ENCODE measurements around the gene ASPG.

ASPG gene

DNA sequence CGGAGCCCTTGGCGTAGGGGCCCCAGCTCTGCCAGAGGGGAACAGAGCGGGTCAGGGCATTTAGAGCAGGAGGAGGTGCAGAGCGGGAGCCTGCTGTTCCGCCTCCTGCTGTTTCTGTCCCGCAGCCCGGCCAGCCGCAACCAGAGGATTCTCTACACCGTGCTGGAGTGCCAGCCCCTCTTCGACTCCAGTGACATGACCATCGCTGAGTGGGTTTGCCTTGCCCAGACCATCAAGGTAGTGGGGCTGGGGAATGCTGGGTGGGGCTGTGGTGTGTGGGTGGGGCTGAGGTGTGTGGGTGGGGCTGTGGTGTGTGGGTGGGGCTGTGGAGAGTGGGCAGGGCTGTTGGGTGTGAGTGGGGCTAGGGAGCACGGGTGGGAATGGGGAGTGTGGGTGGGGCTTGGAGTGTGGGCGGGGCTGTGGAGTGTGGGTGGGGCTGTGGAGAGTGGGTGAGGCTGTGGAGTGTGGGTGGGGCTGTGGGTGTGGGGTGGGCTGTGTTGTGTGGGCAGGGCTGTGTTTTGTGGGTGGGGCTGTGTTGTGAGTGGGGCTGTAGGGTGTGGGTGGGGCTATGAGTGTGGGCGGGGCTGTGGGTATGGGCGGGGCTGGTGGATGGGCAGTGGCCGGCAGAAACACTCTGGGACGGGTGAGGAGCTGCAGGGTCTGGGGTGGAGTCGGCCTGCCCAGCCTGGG, 8.0 kb downstream of the ASPG start:
- no peak for DNase-seq (ENCODE audit: low read depth in 2 of 2)

DNA sequence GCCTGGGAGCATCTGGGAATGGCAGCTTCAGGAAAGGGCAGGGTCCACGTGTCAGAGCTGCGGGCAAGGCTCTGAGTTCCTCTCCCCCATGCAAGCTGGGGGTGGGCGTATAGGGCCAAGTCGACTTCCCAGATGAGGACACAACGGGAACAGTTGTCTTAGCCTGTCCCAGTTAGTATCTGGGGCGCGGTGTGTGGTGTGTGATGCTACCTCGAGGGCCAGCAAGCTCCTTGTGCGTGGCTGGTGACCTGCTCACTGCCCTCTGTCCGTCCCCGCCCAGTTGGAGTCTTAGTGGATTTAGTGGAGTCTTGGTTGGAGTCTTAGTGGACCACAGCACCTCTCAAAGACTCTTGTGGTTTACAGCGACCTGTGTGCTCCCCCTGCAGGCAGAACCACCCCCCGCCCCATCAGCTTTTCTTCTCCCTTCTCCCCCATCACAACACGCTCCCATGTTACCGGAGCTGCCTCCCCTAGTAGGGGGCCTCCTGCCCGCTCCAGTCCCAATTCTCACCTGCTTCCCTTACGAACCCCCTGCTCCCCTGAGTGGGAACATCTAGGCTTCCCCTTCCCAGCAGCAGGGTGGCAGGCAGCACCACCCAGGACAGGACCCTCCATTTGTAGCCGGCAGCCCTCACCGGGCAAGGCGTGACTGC, 8.7 kb downstream of the ASPG start:
- DNase-seq (ENCODE audit: low read depth in 2 of 2) = no peak

DNA sequence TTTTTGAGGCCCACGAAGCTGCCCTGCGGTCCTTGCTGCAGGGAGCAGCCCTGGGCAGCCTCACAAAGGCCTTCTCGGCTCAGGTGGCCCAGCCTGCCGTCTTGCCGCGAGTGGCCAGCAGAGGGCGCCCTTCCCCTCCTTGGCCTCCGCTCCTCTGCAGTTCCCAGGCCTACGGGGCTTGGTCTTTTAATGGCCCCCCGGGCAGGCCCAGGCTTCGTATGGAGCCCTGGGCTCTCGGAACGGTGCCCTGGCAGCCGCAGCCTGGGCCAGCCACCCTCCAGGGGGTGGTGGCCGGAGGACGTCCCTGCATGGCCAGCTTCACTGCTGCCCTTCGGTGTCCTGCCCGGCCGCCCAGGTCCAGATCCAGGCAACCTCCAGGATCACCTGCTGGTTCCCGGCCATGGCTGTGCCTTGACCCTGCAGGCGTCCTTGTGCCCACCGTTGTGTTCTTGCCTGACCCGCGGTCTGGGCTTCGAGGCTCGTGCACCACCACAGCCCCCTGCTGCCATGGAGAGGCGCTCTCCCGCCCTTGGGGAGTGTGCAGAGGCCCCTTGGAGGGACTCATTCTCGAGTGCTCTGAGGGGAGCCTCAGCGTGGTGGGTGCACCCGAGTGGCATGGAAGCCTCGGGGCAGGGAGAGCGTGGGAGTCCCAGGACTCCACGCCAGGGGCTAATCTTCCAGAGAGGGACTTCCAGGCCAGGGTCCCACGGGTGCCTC, 9.4 kb downstream of the ASPG start:
- peak; percentile 46 to 63 for DNase-seq (ENCODE audit: low read depth in 2 of 2)

DNA sequence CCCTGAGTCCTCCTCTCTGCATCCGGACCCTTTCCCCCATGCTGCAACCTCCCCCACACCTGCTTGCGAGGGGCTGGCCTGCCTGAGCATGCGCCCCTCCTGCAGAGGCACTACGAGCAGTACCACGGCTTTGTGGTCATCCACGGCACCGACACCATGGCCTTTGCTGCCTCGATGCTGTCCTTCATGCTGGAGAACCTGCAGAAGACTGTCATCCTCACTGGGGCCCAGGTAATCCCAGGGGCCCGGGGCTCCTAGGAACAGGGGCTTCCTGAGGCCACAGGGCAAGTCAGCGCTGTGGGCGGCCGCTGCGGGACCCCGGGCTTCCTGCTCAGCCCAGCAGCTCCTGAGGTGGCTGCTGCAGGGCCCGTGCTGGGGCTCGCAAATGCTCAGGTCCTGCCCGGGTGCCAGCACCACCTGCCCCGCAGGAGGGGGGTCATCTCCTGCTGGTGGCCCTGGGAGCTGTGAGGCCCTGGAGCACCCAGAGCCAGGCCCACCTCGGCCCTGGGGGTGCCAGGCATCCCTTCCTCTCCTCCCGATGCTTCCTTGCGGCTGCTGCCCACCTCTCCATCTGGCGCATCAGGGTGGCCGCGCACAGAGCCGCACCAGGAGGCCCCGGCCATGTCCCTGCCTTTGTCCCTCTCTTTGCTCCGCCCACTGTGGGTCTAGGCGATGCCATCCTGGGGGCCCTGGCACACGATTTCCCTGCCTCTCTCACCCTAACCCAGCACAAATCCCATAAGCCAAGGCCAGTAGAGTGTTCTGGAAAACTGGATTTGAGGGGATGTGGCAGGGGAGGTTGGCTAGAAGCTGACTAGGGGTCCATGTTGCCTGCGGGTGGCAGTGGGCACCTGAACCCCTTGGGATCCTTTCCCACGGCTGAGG, 10.2 kb downstream of the ASPG start:
- no peak for DNase-seq (ENCODE audit: low read depth in 2 of 2)

DNA sequence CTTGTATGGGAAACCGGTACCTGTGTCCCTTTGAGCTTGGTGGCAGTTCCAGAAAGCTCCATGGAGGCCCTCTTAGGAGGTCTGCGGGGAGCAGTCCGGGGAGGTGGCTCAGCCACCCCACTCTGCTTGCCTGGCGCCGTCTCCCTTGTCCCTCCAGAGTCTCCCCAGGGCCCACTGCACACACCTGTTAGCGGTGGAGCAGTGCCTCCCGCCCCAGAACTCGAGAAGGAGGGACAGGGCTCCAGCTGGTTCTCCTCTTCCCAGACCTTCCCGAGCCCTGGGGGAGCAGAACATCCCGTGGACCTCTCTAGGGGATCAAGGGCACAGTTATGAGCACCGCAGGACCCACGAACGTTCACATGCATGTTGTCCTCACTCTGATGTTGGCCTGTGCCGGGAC, 10.8 kb downstream of the ASPG start:
- DNase-seq (ENCODE audit: low read depth in 2 of 2) = no peak

DNA sequence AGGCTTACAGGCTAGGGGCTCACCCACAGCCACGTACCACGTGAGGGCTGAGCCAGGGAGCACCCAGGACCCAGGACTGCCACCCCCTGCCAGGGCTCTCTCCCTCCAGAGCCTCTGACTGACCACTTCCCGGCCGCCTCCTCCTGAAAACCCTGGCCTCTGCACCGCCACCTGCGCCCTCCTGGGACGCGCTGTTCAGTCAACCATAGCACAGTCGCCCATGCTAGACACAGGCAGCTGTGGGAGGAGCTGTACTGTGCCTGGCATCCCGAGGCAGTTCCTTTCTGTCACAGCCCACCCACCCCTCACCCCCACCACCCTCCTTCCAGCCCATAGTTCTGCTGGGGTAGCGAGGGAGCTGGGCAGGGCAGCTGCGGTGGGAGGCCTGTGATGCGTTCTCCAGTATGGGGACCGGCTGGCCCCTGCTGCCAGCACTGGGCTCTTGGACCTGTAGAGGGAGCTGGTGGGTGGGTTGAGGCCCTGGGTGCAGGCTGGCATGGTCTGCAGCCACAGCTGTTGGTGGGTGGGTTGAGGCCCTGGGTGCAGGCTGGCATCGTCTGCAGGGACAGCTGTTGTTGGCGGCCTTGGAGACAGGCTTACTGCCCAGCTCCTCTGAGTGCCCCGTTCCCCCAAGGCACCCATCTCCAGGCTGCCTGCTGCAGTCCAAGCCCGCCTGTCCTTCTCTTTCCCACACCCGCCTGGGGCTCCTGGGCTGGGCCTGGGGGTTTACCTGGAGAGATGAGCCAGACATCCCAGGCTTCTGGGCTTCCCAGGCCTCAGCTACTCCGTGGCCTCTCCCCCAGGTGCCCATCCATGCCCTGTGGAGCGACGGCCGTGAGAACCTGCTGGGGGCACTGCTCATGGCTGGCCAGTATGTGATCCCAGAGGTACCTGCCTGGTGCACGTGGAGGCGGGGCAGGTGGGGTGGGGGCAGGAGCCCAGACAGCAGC, 11.5 kb downstream of the ASPG start:
- no peak for DNase-seq (ENCODE audit: low read depth in 2 of 2)

DNA sequence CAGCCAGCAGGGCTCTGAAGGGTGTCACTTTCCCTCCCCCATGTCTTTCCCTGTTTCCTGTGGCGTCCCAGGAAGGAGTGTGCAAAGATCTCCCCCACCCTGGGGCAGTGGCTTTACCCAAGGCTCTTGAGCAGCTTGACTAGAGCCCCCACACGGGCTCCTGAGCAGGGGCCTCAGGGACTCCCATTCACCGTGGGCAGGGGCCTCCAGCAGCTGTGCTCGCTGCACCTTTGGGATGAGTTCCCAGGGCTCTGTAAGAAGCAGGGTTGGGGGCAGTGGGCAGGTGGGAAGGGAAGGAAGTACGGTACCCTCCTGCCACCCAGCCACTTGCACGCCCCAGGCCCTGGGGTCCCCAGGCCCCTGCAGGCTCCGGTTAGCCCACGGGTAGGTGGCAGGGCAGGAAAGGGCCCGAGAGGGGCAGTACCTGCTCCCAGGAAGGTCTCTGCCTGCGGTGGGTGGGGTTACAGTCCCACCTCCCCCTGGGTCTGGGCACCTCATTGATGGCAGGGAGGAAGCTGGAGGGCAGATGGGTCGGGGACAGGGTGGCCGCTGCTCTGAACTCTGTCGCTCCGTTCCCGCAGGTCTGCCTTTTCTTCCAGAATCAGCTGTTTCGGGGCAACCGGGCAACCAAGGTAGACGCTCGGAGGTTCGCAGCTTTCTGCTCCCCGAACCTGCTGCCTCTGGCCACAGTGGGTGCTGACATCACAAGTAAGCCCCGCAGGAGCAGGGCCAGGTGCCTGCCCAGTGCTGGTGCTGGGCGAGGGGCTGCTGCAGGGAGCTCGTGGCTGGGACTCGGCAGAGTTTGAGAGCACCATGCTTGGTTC, 13.0 kb downstream of the ASPG start:
- DNase-seq (ENCODE audit: low read depth in 2 of 2) = no peak

DNA sequence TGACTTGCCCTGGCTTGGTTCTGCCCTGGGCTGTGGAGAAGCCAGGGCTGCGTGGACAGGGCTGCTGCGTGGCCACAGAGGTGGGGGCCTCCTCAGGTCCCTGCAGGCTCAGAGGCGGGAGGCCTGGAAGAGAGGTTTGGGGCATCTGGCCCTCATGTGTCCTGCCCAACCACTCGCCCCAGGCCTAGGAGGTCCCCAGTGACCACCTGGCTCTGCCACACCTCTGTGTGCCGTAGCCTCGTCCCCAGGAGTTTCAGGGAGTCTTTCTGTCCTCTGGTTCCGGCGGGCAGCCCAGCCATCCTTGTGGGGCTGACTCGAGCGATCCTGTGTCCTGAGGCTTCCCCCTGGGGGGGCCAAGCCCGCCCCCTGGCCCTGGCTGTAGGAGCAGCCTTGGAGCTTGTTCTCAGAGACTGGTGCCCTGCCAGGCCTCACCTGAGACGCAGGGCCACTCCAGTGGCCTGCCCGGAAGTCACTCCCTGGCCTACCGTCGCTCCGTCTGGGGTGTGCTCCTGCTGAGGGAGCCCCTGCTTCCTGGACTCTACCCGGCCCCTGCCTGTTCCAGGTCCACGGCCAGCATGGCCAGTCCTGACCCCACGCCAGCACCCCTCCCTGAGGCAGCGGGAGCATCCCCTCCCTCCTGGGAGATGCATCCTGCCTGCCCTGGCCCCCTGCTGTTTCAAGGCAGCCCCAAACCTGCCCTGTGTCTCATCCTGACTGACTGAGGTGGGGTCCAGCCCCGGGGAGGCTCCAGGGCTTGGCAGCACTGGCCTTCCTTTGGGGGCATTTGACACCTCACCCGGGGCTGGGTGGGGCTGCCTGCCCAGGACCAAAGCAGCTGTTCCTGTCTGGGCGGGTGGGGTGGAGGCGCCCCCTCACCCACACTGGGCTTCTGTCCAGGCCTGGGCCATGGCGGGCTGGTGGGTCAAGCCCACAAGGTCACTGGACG, 13.9 kb downstream of the ASPG start:
- DNase-seq (ENCODE audit: low read depth in 2 of 2) = no peak

DNA sequence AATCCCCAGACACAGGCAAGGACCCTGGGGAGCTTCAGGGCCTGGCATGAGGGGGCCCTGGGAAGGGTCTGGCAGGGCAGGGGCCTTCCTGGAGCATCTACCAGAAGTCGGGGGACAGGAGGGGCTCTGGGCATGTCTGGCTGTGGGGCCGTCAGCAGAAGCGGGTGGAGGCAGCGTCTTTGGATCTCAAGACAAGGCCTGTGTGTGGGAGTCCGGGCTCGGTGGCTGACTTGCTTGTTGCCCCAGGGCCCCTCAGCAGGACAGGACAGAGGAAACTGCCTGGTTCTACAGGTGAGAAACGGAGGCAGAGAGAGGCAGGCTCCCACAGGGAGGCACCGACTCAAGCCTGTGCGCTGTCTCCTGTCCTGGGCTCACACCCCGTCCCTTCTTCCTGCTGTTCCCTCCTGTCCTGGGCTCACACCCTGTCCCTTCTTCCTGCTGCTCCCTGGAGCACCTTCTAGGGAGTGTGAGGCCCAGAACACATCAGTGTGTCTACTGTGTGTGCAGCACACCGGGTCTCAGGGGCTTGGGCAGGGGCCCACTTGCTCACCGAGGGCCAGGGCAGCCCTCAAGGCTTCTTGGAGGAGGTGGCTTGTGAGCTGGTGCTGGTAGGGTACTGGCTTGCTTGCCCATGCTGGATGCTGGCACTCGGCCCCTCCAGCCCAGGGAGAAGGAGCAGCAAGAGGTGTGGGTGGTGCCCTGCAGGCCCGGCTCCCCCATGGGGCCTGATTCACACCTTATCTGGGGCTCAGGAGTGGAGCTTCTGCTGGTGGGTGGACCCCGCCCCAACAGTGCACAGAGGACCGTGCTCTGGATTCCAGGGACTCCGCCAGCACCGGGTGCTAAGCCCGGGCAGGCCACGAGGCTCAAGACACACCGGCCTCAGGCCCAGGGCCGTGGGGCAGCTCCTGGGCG, 14.9 kb downstream of the ASPG start:
- no peak for DNase-seq (ENCODE audit: low read depth in 2 of 2)

DNA sequence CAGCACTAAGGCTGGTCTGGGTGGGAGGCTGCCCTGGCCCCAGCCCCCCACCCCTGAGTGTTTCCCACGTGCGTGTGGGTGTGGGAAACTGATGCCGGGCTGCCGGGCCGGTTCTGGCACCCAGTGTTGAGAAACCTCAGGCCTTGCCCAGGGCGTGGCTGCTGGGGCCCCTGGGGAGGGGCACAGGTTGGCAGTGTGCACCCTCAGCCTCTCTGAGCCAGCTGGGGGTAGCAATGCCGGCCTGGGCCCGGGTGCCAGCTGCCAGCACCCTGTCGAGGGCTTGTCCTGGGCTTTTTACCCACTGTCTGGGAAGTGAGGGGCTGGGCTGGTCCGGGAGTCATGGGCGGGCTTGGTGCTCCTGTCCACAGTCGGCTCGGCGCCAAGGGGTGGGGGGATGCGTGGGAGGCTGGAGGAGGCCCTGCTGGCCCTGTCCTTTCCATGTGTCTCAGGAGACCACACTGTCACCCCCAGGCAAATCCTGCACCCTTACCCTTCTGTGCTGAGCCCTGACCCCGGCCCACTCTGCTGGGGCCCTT, 15.7 kb downstream of the ASPG start:
- no peak for DNase-seq (ENCODE audit: low read depth in 2 of 2)

DNA sequence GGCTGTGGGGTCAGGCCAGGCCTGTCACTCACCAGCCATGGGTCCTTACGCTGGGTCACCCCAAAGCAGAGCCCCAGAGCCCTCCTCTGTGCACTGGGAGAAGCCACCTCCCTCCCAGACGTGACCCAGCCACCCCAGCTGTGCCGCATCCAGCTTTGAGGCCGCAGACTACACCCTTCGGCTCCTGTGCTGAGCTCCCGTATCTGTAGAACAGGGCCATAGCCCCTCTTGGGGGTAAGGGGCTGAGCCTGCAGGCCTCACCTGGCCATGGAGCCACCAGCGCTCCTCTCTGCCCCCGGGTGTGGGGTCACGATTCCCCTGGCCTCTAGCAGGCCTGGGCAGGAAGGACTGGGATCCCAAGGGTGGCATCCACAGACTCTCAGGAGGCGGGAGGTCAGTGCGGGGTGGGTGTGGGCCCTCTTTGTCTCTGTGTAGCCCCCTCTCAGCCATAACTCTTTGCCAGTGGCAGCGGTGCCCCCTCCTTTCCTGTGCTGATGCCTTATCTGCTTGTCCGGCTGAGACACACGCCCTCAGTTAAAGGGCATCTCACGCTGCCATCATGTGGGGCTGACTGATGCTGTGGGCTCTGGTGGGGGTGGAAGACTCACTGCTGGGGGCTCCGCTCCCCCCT, 16.3 kb downstream of the ASPG start:
- no peak for DNase-seq (ENCODE audit: low read depth in 2 of 2)

DNA sequence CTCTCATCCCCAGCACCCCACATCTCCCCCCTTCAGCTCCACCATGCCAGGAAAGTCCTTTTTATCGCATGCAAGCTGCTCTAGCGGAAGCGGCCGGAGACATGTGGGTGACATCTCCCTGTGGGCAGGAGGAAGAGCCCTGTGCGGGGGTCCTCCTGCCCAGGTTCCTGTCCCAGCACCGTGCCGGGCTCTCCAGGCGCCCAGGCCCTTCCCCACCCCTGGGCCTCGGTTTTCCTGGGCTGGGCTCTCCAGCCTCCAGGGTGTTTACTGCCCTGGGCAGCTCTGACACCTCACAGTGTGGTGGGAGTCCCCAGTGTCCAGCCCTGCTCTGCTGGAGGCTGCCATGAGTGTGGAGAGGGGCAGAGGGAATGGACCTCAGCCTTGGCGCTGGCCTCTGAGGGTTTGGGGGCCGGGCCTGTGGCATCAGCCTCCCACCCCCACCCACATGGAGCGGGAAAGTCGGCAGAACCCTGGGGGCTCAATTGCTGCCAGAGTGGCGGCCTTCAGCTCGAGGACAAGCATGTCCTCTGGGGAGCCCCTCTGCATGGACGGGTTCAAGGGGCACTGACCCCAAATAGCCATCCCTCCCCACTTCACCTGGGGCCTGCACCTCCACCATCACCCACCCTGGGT, 16.9 kb downstream of the ASPG start:
- DNase-seq (ENCODE audit: low read depth in 2 of 2) = no peak

DNA sequence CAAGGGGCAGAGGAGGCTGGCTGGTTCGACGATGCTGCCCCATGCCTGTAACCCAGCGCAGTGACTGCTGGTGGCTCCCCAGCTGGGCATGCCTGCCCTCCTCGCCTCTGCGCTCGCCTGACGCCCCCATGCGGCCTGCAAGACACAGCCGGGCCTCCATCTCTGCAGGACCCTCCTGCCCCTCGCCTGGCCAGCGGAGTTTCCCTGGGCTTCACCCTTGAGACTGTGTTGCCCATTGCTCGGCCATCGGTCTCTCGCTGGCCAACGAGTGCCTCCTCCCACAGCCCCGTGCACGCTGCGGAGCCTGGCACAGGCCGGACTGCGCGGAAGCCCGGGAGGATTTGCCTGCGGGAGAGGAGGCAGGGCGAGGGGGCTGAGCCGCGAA, 17.6 kb downstream of the ASPG start:
- no peak for DNase-seq (ENCODE audit: low read depth in 2 of 2)

DNA sequence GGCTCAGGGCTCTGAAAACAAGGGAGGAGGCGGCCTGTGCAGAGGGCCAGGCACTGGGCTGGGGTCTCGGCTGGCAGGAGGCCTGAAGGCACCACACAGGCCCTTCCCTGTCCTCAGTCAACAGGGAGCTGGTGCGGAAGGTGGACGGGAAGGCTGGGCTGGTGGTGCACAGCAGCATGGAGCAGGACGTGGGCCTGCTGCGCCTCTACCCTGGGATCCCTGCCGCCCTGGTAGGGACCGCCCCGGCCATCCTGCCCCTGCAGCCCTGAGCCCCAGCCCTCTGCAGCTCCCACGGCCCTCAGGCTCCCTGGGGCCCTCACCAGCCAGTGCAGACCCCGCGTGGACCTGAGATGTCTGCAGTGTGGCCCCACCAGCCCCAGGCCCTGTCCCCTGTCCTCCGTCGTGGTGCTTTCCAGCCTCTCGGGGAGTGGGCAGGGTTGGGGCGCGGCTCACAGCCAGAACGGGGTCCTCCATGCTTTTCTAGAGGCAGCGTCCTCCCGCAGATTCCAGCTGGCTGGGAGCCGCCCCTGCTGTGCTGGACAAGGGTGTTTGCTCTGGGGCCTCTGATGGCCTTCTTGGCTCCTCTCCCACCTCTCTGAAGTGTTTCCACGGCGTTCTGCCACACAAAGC, 18.1 kb downstream of the ASPG start:
- no peak for DNase-seq (ENCODE audit: low read depth in 2 of 2)

DNA sequence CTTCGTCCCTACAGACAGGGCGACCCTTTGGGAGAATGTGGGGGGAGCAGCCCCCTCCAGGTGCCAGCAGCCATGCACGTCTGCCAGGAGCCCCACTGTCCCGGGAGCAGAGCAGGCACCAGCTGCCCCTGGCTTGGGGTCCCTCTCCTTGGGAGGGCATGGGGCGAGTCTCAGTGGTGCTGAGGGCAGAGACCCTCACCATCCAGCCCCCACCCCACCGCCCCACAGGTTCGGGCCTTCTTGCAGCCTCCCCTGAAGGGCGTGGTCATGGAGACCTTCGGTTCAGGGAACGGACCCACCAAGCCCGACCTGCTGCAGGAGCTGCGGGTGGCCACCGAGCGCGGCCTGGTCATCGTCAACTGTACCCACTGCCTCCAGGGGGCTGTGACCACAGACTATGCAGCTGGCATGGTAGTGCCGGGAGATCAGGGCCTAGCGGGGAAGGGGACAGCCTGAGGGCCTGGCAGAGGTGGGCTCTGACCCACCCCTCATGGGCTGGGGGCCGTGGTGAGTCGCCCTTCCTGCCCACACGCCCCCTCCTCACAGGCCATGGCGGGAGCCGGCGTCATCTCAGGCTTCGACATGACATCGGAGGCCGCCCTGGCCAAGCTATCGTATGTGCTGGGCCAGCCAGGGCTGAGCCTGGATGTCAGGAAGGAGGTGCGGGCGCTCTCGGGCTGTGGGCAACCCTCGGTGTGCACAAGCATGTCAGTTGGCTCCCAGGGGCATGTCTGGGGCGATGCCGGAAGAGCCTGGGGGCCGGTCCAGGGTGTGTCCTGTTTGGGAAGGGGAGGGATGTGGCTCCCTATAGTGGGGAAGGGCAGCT, 18.8 kb downstream of the ASPG start:
- no peak for DNase-seq (ENCODE audit: low read depth in 2 of 2)

All from stimulated activated CD4-positive, alpha-beta T cell treated with anti-CD3 and anti-CD28 coated beads, Interleukin-1b, Interleukin-23, amount 100 ng/mL, for 1 hour (primary cell).